K562 (cell line): ENCODE results near the gene DPYSL3. TPM values are rescaled to one million over a fixed set of nuclear protein-coding genes. Genes with fewer than 3 reads are reported as not detected.

Experiments used
- ATAC-seq: fragments of 200-7000 bp; cut with Tn5 transposase; 3 replicates; pipeline ENCODE4 v1.9.1; 2020; ENCODE audit warnings: moderate library complexity
- BruUV-seq: library from RNA; stranded (reverse); fragments of 400-500 nt; replicated peaks from 2 replicates; lab custom pipeline; 2021; lab: Mats Ljungman, UMichigan
- CTCF ChIA-PET: fragments of 300-600 bp; formaldehyde crosslinking; extraction: SDS; loops from one replicate; lab custom pipeline; 2021; ENCODE audit warnings: low intra/inter-chr PET ratio; lab: Yijun Ruan, JAX
- POLR2A ChIA-PET: fragments of 300-600, 350-650 bp; sonication (Branson Sonifier 250); formaldehyde crosslinking; extraction: SDS; loops from one replicate; lab custom pipeline; 2021; ENCODE audit warnings: antibody characterized with exemption, inconsistent platforms; lab: Yijun Ruan, JAX
- DNase-seq, 4 experiments: peaks; one replicate each; pipeline versions ENCODE4 v3.0.0 to v3.0.0-alpha.2; 2011 to 2018; ENCODE audit warnings: low spot score in 3 of 4, mixed read lengths in 3 of 4; ENCODE audit errors: extremely low read depth in 1 of 4
- FAIRE-seq: peaks from 2 replicates; lab custom pipeline; 2011; peaks lifted over from hg19 to GRCh38; lab: Jason Lieb, UNC
- H2AFZ ChIP-seq: 2 replicates; pipeline ENCODE4 v1.6.0; 2011; ENCODE audit warnings: low read depth, low read length, control low read depth, inconsistent platforms
- H3K27ac ChIP-seq: fragments of 200-600 bp; 3 replicates; pipeline ENCODE4 v1.8.0; 2011; ENCODE audit warnings: low read depth, mild to moderate bottlenecking, control low read depth, inconsistent platforms, low read length, moderate library complexity, mixed read lengths; ENCODE audit errors: extremely low read depth
- H3K27me3 ChIP-seq, 2 experiments: fragments of 300-600 bp in 1 of 2; 2 replicates in 1 of 2; 3 replicates in 1 of 2; pipeline versions ENCODE4 v1.6.0 to v1.8.0; 2011; ENCODE audit warnings: inconsistent platforms in 2 of 2, low read length in 2 of 2, mild to moderate bottlenecking in 1 of 2, mixed read lengths in 1 of 2, moderate library complexity in 1 of 2; ENCODE audit not compliant: control insufficient read depth in 2 of 2, insufficient read depth in 2 of 2
- H3K36me3 ChIP-seq: fragments of 300-600 bp; 3 replicates; pipeline ENCODE4 v1.8.0; 2011; ENCODE audit warnings: mild to moderate bottlenecking, low read length, inconsistent platforms; ENCODE audit not compliant: control insufficient read depth, insufficient read depth
- H3K4me1 ChIP-seq, 2 experiments: fragments of 200-600 bp in 1 of 2; replicated peaks in 1 of 2; 2 replicates in 1 of 2; 3 replicates in 1 of 2; pipeline versions ENCODE4 v1.5.1 to v1.8.0; 2011; ENCODE audit warnings: inconsistent platforms in 2 of 2, low read length in 2 of 2, mild to moderate bottlenecking in 1 of 2, mixed read lengths in 1 of 2, moderate library complexity in 1 of 2; ENCODE audit not compliant: control insufficient read depth in 2 of 2, insufficient read depth in 2 of 2
- H3K4me2 ChIP-seq: 2 replicates; pipeline ENCODE4 v1.6.1; 2011; ENCODE audit warnings: low read length, control low read depth, inconsistent platforms, mixed read lengths; ENCODE audit not compliant: insufficient read depth
- H3K4me3 ChIP-seq: fragments of 200-600 bp; sonication (generic), shearing (Covaris generic); 2 replicates; pipeline ENCODE4 v1.5.1; 2016; ENCODE audit warnings: control low read depth, inconsistent platforms
- H3K79me2 ChIP-seq: fragments of 200-600 bp; 3 replicates; pipeline ENCODE4 v1.8.0; 2011; ENCODE audit warnings: low read length, inconsistent platforms; ENCODE audit not compliant: control insufficient read depth, insufficient read depth
- H3K9ac ChIP-seq, 2 experiments: 2 replicates each; pipeline versions ENCODE4 v1.6.0 to v1.6.1; 2011; ENCODE audit warnings: low read depth in 2 of 2, low read length in 2 of 2, control low read depth in 1 of 2, inconsistent platforms in 1 of 2, mild to moderate bottlenecking in 1 of 2, mixed read lengths in 1 of 2; ENCODE audit not compliant: insufficient read depth in 1 of 2
- H3K9me1 ChIP-seq: one replicate; pipeline ENCODE4 v1.6.0; 2011; ENCODE audit warnings: inconsistent platforms, mild to moderate bottlenecking, low read length, moderate library complexity; ENCODE audit not compliant: control insufficient read depth, insufficient read depth
- H3K9me3 ChIP-seq: replicated peaks from 2 replicates; pipeline ENCODE4 v1.5.1; 2011; ENCODE audit warnings: low read depth, low read length, inconsistent platforms; ENCODE audit not compliant: control insufficient read depth, insufficient read depth
- H4K20me1 ChIP-seq: replicated peaks from 2 replicates; pipeline ENCODE4 v1.6.1; 2011; ENCODE audit warnings: low read length, inconsistent platforms, mixed read lengths; ENCODE audit not compliant: control insufficient read depth, insufficient read depth
- ATF4 ChIP-seq: fragments of 450-650 bp; formaldehyde crosslinking; IDR thresholded peaks from 2 replicates; pipeline ENCODE4 v1.4.0; 2022; ENCODE audit warnings: mild to moderate bottlenecking, moderate library complexity
- CREBBP ChIP-seq: IDR thresholded peaks from one replicate; pipeline ENCODE4 v1.6.1; 2012; ENCODE audit warnings: low read depth, mild to moderate bottlenecking, control low read depth, inconsistent platforms, low read length
- EZH2 ChIP-seq: IDR thresholded peaks from 2 replicates; pipeline ENCODE4 v1.6.1; 2012; ENCODE audit warnings: low read depth, mild to moderate bottlenecking, inconsistent platforms, low read length, borderline replicate concordance
- FOXA3 ChIP-seq, 2 experiments: fragments of 450-650 bp in 1 of 2; sonication (generic) in 1 of 2; formaldehyde crosslinking; IDR thresholded peaks in 1 of 2; conservative IDR thresholded peaks in 1 of 2; 2 replicates each; pipeline versions ENCODE4 v1.4.0 to v1.8.0; 2020 to 2022; ENCODE audit warnings: mild to moderate bottlenecking in 2 of 2, missing genetic modification reagents in 1 of 2
- HNRNPK ChIP-seq: fragments of 200-400 bp; formaldehyde crosslinking; IDR thresholded peaks from one replicate; pipeline ENCODE4 v1.6.1; 2018; ENCODE audit warnings: mild to moderate bottlenecking, low read depth, low read length; ENCODE audit not compliant: poor library complexity, severe bottlenecking
- NR2C1 ChIP-seq, 2 experiments: fragments of 450-650 bp; IDR thresholded peaks; 2 replicates each; pipeline ENCODE4 v1.6.1; 2017; ENCODE audit warnings: mild to moderate bottlenecking in 2 of 2, antibody characterized with exemption in 1 of 2, inconsistent platforms in 1 of 2, missing compliant biosample characterization in 1 of 2, missing genetic modification characterization in 1 of 2
- POLR2G ChIP-seq: fragments of 200-400 bp; formaldehyde crosslinking; IDR thresholded peaks from 2 replicates; pipeline ENCODE4 v1.6.1; 2017; ENCODE audit warnings: low read depth, mild to moderate bottlenecking, antibody characterized with exemption, low read length, moderate library complexity
- RBM25 ChIP-seq: fragments of 200-400 bp; formaldehyde crosslinking; IDR thresholded peaks from 2 replicates; pipeline ENCODE4 v1.6.1; 2018; ENCODE audit warnings: low read length, low read depth, moderate library complexity; ENCODE audit not compliant: severe bottlenecking
- SAFB2 ChIP-seq: fragments of 200-400 bp; formaldehyde crosslinking; IDR thresholded peaks from 2 replicates; pipeline ENCODE4 v1.6.1; 2018; ENCODE audit warnings: borderline replicate concordance, low read length, low read depth, moderate library complexity; ENCODE audit not compliant: severe bottlenecking
- SP2 ChIP-seq: IDR thresholded peaks from 2 replicates; pipeline ENCODE4 v1.6.1; 2011; ENCODE audit warnings: mild to moderate bottlenecking, low read depth, low read length, moderate library complexity; ENCODE audit not compliant: poor library complexity, severe bottlenecking; ENCODE audit errors: extremely low read depth
- ZFP1 ChIP-seq: fragments of 450-650 bp; formaldehyde crosslinking; IDR thresholded peaks from 2 replicates; pipeline ENCODE4 v1.4.0; 2020; ENCODE audit warnings: mild to moderate bottlenecking, mixed read lengths
- ZNF121 ChIP-seq: sonication (generic); formaldehyde crosslinking; conservative IDR thresholded peaks from 2 replicates; pipeline ENCODE4 v1.8.0; 2022; ENCODE audit warnings: missing genetic modification reagents
- ZNF146 ChIP-seq: IDR thresholded peaks from one replicate; pipeline ENCODE4 v1.6.1; 2018; ENCODE audit warnings: missing compliant biosample characterization; ENCODE audit not compliant: unreplicated experiment
- ZNF23 ChIP-seq: fragments of 250-450 bp; sonication (Bioruptor Pico); IDR thresholded peaks from 2 replicates; pipeline ENCODE4 v1.4.0; 2020; ENCODE audit warnings: mild to moderate bottlenecking
- WGBS: fragments of 100-300 bp; shearing (Covaris generic); methylation state at CpG from one replicate; pipeline ENCODE4 v1.1.6; 2016; ENCODE audit warnings: low coverage, mixed read lengths; ENCODE audit not compliant: insufficient coverage; ENCODE audit errors: missing lambda C conversion rate; 5-methylcytosine and 5-hydroxymethylcytosine counted together
- in situ Hi-C: fragments of 300-500 bp; cut with MboI; formaldehyde crosslinking; loops from 4 replicates; pipeline ENCODE4 v1.15.0; 2018; ENCODE audit warnings: inconsistent platforms, mixed read lengths
- intact Hi-C: fragments of 100-400 bp; cut with micrococcal nuclease; formaldehyde crosslinking; loops from 2 replicates; pipeline ENCODE4 v1.14.2; 2022
- polyA plus RNA-seq, 8 experiments: library from polyadenylated mRNA; depleted of rRNA in 4 of 8; stranded (reverse) in 5 of 8; unstranded in 3 of 8; fragments of >200 nt; fragmentation: Nextera tagmentation in 2 of 8; fragmentation: Illumina TruSeq in 1 of 8; extraction: Ambion mirVana in 2 of 8; extraction: Trizol in 1 of 8; gene quantifications; 2 replicates each; pipeline versions ENCODE4 v1.2.1 to v1.2.3, GENCODE V29; 2011 to 2014; ENCODE audit warnings: inconsistent platforms in 1 of 8, missing spikeins in 1 of 8
- total RNA-seq, 7 experiments: library from RNA; depleted of rRNA in 6 of 7; stranded (reverse); fragments of >200 nt in 6 of 7; fragmentation: Illumina TruSeq in 2 of 7; extraction: Trizol in 2 of 7; gene quantifications; 2 replicates each; pipeline versions ENCODE4 v1.2.1 to v1.2.3, GENCODE V29; 2011 to 2021; ENCODE audit warnings: low replicate concordance in 1 of 7

The DPYSL3 gene
- total and polyA plus RNA-seq, 9 of the 15 experiments (the other 6 are each of a cell fraction or from before 2014, with no cell fraction given): 0.07 to 0.55 TPM; not detected in 7

GRCh38 chr5:147348046-147348445, 161.8 kb downstream of the DPYSL3 start:
- no TSS peak for BruUV-seq

More at GRCh38 chr5:147348046-147348445, 161.8 kb downstream of the DPYSL3 start:
- ATAC-seq (no peak), DNase-seq (no peak), FAIRE-seq (no peak)
- ChIA-PET CTCF (no interaction called here), POLR2A (no interaction called here)
- H3K4me3 ChIP-seq: no peak overlapping the region
- no peak overlapping the region for H3K9ac ChIP-seq
- no peak overlapping the region for H3K4me2 ChIP-seq
- in situ Hi-C loops (no loop called here), intact Hi-C loops (no loop called here)
- no peaks in the 10 kb centered on the region for H3K9me1 ChIP-seq
- H3K27me3 ChIP-seq: no peaks in the 10 kb centered on the region
- TF ChIP-seq ATF4 (CRISPR knock-in tag) (no peak), SP2 (no peak), FOXA3 (CRISPR knock-in tag; conservative IDR thresholded peaks at IDR 0.05 in 1 of 2, IDR thresholded peaks at IDR 0.05 in 1 of 2) (no peak), ZNF121 (CRISPR knock-in tag) (no peak), HNRNPK (no peak), ZNF146 (CRISPR knock-in tag) (no peak), NR2C1 (IDR thresholded peaks at IDR 0.05) (no peak), NR2C1 (tag; IDR thresholded peaks at IDR 0.05) (no peak), ZFP1 (CRISPR knock-in tag) (no peak), SAFB2 (no peak), POLR2G (no peak), RBM25 (no peak), CREBBP (no peak), EZH2 (no peak), ZNF23 (CRISPR knock-in tag) (no peak)
- no peaks in the 10 kb centered on the region for H3K4me1 ChIP-seq
- H3K79me2 ChIP-seq: no peaks in the 10 kb centered on the region
- H3K27ac ChIP-seq: no peak overlapping the region
- no peak overlapping the region for H2AFZ ChIP-seq
- 0% methylated on average over 2 of the region's 2 CpGs for WGBS
- no peaks in the 10 kb centered on the region; the same call in 1 of the 2 replicates for H3K9me3 ChIP-seq
- H3K36me3 ChIP-seq: no peaks in the 10 kb centered on the region
- no peaks in the 10 kb centered on the region for H4K20me1 ChIP-seq
